Hematopoietic multipotent progenitor cell treated with erythropoietin and hydrocortisone succinate and interleukin-3 and kit ligand, for 17 days (in vitro differentiated cells): ENCODE measurements around the gene MMP14.
"Not testable (repeated sequence)": the region's sequence is repeated elsewhere in the genome, so short reads cannot be mapped to it uniquely, and the experiment has no call there.

ENCODE experiments used
- DNase-seq: peaks from one replicate; pipeline ENCODE4 v3.0.0-alpha.2; 2015; ENCODE audit warnings: low spot score

The MMP14 gene

DNA sequence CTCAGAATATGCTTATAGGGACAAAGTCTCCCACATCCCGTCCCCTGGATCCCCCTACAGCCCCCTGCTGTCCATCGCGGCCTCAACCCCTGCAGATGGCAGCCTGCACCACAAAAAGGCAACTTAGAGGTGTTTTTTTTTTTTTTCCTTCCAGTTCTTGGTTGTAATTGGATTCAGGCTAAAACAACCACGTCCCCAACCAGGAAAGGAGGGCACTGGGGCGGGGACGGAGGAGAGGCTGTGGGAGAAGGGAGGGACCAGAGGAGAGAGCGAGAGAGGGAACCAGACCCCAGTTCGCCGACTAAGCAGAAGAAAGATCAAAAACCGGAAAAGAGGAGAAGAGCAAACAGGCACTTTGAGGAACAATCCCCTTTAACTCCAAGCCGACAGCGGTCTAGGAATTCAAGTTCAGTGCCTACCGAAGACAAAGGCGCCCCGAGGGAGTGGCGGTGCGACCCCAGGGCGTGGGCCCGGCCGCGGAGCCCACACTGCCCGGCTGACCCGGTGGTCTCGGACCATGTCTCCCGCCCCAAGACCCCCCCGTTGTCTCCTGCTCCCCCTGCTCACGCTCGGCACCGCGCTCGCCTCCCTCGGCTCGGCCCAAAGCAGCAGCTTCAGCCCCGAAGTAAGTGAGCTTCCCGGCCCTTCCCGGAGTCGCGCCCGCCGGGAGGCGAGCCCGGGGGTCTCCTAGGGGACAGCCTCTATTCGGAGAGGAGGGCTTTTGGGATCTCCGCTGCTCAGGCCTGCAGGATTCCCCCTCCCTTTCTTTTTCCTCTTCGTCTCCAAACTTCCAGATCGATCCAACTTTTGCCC is at the start of gene MMP14:
Gene MMP14 (plus strand): TSS at position 285 of the 813 bp plus-strand sequence. CDS start 233 bp downstream, at position 518.
- DNase-seq = no peak

DNA sequence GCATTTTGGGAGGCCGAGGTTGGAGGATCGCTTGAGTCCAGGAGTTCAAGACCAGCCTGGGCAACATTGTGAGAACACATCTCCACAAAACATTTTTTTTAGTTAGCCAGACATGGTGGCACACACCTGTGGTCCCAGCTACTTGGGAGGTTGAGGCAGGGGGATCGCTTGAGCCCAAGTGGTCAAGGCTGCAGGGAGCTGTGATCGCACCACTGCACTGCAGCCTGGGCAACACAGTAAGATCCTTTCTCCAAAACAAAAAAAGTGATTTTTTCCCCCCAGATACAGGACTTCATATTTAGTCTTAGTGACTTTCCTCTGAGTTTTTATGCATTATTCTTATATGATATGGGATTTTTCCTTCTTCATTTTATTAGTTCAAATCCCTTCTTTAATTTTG is 49.7 kb upstream of the MMP14 start:
- DNase-seq = no peak

DNA sequence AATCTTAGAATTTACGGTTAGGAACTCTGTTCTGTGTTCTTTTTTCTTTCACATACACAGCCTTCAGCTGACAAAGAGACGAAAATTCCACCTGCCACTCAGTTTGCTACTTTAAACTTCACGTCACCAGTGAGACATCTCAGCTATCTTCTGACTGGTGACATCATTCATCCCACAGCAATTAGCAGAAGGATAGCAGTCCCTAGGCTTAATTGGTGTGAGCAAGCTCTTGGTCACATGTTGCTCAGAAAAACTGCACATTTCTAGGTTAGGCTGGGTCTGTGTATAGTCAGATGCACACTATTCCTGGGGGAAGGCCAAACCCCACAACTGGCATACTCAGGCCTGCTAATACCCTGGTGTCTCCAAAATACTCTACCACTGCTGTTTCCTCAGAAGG is 45.1 kb upstream of the MMP14 start:
- no peak for DNase-seq

DNA sequence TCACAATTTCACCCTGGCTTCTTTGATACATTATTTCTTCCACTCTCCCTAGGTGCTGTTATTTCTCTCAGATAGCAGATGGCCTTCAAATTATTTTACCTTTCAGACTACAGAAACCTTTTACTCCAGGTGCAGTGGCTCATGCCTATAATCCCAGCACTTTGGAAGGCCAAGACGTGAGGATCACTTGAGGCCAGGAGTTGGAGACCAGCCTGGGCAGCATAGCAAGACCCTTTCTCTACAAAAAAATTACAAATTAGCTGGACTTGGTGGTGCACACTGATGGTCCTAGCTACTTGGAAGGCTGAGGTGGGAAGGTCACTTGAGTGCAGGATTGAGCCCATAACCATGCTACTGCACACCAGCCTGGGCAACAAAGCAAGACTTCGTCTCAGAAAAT is 44.2 kb upstream of the MMP14 start:
- DNase-seq = no peak

DNA sequence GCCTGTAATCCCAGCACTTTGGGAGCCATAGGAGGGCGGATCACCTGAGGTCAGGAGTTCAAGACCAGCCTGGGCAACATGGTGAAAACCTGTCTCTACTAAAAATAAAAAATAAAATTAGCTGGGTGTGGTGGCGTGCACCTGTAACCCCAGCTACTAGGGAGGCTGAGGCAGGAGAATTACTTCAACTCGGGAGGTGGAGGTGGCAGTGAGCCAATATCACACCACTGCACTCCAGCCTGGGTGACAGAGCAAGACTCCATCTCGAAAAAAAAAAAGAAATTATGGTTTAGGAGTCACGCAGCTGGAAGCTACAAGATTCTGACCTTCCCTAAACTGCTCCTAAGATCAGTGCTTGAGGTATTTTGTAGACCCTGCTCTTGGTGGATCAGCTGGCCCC is 42.8 kb upstream of the MMP14 start:
- not testable (repeated sequence) for DNase-seq

DNA sequence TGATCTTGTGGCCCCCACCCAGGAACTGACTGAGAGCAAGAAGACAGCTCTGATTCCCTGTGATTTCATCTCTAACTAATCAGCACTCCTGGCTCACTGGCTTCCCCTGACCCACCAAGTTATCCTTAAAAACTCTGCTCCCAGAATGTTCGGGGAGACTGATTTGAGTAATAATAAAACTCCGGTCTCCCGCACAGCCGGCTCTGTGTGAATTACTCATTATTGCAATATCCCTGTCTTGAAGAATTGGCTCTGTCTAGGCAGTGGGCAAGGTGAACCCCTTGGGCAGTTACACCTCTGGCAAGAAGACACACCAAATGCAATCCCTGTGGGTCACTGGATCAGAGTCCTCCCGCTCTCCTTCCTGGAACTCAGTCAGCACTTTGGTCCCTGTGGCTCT is 42.4 kb upstream of the MMP14 start:
- DNase-seq = no peak

GRCh38 chr14:22794551-22794951 is 41.8 kb upstream of the MMP14 start:
- no peak for DNase-seq

DNA sequence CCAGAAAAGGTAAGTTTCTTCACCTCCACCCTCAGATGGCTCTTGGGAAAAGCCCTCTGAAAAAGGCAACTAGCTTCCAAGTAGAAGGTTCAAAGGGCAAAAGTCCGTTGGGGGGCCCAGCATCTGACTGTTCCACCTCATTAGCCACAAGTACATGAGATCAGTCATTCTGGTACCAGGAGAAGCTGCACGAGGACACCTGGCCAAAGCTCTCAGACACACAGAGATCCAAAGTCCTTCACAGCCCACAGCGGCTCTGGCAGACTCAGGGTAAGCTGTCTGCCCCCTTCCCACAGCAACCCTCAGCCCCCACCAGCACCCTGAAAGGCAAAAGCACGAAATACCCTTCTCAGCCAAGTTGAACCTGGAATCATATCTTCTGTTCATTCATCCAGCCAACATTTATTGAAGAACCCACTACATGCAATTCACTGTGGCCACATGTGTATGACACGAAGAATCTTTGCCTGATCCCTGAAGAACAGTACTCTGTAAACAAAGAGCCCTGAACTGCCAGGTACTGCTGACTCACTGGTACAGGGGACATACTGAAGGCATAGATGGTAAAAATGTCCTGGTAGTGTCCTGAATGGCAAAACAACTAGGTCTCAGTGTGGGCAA is 40.2 kb upstream of the MMP14 start:
- no peak for DNase-seq

DNA sequence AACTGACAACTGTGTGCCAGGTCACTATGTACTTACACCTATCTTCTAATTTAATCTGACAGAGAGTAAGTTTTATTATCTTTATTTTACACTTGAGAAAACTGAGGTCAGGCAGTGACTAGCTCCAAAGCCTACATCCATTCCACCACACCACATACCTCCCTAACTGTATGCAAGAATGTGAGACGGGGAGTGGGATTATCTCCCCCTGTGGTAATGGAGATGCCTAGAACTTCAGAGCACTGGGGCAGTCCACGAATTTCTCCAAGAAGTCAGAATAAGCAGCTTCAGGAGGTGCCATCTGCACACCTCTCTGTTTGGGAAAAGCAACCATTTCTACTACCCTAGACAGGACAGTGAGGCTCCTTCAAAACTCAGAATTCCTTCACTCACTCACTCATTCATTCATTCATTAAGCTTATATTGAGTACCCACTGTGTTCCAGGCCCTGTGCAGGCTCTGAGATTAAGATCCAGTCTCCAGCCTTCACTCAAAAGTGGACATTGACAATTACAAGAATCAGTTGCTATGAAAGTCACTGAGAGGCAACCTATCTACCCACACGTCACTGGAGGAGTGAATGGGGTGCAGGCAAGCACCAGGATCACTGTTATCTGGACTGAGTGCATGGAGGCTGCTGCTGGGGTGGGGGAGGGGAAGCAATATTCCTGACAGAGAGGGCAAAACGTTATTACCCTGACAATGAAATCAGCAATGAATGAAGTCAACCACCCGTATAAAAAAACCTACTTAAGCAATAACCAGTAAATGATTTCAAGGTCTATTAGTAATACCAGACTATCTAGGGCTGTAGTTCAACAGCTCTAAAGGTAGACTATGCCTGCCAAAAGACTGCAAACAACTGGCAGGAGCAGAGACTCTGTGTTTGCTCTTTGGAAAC is 39.1 kb upstream of the MMP14 start:
- DNase-seq = no peak

- DNase-seq = no peak
Observed at GRCh38 chr14:22798528-22798927, 37.9 kb upstream of the MMP14 start.

- no peak for DNase-seq
Observed at GRCh38 chr14:22800346-22800745, 36.0 kb upstream of the MMP14 start.

GRCh38 chr14:22801716-22802115 is 34.7 kb upstream of the MMP14 start:
- no peak for DNase-seq

DNA sequence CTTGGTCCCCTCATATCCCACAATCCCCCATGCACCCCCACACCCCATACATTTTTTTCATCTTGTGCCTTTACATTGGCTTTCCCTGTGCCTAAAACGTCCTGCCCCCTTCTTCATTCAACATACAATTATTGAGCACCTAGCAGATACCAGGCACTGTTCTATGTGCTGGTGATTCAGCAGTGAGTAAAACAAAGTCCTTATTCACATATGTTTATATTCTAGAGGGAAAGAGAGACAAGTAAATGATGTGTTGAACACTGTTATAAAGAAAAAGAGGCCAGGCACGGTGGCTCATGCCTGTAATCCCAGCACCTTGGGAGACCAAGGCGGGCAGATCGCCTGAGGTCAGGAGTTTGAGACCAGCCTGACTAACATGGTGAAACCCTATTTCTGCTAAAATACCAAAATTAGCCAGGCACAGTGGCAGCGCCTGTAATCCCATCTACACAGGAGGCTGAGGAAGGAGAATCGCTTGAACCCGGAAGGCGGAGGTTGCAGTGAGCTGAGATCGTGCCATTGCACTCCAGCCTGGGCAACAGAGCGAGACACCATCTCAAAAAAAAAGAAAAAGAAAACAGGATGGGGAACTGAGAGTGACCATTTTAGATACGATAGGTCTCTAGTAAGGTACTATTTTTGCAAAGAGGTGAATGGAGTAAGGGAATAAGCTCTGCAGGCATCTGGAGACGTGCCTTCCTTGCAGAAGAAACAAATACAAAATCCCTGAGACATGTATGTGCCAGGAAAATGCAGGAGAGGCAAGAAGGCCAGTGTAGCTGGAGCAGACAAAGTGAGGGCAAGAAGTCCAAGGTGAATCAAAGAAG is 33.3 kb upstream of the MMP14 start:
- DNase-seq = no peak

DNA sequence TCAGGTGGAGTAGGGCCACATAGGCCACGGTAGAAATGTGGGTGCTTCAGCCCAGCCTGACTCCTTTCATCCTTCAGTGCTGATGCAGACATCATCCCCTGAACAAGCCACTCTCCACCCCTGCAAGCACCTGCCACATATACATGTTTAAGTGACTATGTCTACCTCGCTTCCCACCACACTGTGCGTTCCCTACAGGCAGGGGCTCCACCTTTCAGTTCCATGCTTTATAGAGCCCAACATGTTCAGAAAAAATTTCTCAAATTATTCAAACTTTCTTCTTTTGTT is 32.8 kb upstream of the MMP14 start:
- no peak for DNase-seq

DNA sequence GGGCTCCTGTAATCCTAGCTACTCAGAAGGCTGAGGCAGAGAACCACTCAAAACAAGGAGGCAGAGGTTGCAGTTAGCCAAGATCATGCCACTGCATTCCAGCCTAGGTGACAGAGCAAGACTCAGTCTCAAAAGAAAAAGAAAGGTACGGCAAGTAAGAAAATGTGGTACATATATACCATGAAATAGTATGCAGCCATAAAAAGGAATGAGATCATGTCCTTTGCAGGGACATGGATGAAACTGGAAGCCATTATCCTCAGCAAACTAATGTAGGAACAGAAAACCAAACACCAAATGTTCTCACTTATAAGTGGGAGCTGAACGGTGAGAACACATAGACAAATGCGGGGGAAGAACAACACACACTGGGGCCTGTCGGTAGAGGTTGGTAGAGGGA is 31.1 kb upstream of the MMP14 start:
- not testable (repeated sequence) for DNase-seq

GRCh38 chr14:22807432-22808087 is 28.8 kb upstream of the MMP14 start:
- no peak for DNase-seq

- DNase-seq = no peak
Observed at GRCh38 chr14:22808388-22809209, 27.8 kb upstream of the MMP14 start.

DNA sequence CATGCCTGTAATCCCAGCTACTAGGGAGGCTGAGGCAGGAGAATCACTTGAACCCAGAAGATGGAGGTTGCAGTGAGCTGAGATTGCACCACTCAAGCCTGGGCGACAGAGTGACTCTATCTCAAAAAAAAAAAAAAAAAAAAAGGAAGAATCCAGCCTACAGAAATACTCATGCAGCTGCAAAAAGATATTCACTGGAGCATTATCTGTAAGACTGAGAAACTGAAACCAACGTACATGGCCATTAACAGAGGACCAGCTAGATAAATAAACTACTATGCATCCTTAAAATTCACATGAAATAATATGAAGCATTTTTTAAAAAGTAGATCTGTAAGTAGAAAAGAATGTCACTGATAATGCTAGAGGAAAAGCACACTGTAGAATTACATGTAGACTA is 24.7 kb upstream of the MMP14 start:
- no peak for DNase-seq

GRCh38 chr14:22812744-22813143 is 23.6 kb upstream of the MMP14 start:
- DNase-seq = no peak

DNA sequence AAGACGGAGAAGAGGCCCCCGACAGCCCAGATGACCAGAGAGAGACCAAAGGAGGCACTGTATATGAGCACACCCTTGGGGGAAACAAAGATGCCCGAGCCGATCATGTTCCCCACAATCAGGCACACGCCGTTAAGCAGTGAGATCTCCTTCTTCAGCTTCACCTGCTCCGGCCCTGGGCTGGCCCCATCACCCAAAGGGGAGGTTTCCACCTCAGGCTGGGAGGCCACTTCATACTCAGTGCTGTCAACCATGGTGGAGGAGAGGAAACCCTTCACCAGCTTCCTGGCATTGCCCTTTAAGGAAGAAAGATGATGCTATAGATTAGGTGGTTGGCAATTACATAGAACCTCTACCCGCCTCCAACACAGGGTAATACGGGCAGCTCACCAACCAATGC is 23.2 kb upstream of the MMP14 start:
- no peak for DNase-seq

GRCh38 chr14:22814373-22814772 is 22.0 kb upstream of the MMP14 start:
- DNase-seq = no peak
